ENCODE results near the gene PSMD3. TPM values are rescaled to one million over a fixed set of nuclear protein-coding genes. Genes with fewer than 3 reads are reported as not detected.

PSMD3 gene
- total RNA-seq, 2 experiments from 2014 or later = 193 to 197 TPM

- CTCF ChIA-PET = interaction anchor here (1.1 to 2.1 kb wide), 3 partner anchors 27 to 331 kb away, joined by 3 to 9 read pairs (median 9); partner anchors contain the start of gene PSMD3
Measured at GRCh38 chr17:39953471-39953888, 27.1 kb upstream of the PSMD3 start.

GRCh38 chr17:39954876-39955275 lies 25.7 kb upstream of the PSMD3 start:
- POLR2A ChIA-PET = interaction anchor here (0.6 to 2.0 kb wide), 2 partner anchors 25 to 29 kb away, joined by 3 to 8 read pairs; partner anchors contain the start of gene PSMD3
- CTCF ChIA-PET = interaction anchor here (1.9 to 2.1 kb wide), 2 partner anchors 25 to 333 kb away, joined by 9 read pairs; partner anchors contain the start of gene PSMD3

More at GRCh38 chr17:39953471-39953888, 27.1 kb upstream of the PSMD3 start:
- POLR2A ChIA-PET = interaction anchor here (0.6 to 2.0 kb wide), 2 partner anchors 26 to 106 kb away, joined by 3 to 8 read pairs; partner anchors contain the start of gene PSMD3

GRCh38 chr17:39955726-39956225 lies 24.8 kb upstream of the PSMD3 start:
- POLR2A ChIA-PET = interaction anchor here (1.2 kb wide), 1 partner anchor 25 kb away, joined by 4 read pairs; the partner anchor contains the start of gene PSMD3
- CTCF ChIA-PET = no interaction called here

- CTCF ChIA-PET = interaction anchor here (0.7 to 4.3 kb wide), 4 partner anchors 8 to 339 kb away, joined by 3 to 28 read pairs (median 5); partner anchors contain the start of gene PSMD3
- POLR2A ChIA-PET = no interaction called here
Measured at GRCh38 chr17:39960524-39961041, 20.0 kb upstream of the PSMD3 start.

- ChIA-PET POLR2A (no interaction called here), CTCF (interaction anchor here (0.7 to 1.0 kb wide), 2 partner anchors 123 to 224 kb away, joined by 3 to 5 read pairs; no protein-coding TSS in a partner anchor)
Measured at GRCh38 chr17:39962642-39963220, 17.9 kb upstream of the PSMD3 start, which contains the start of gene GSDMA. Gene GSDMA, plus strand, starts transcription at chr17:39963004. Its CDS starts 2,684 bp downstream, at chr17:39965688.

GRCh38 chr17:39963829-39964228 lies 16.8 kb upstream of the PSMD3 start:
- ChIA-PET CTCF (interaction anchor here (1.2 to 1.6 kb wide), 2 partner anchors 16 to 30 kb away, joined by 3 to 5 read pairs; no protein-coding TSS in a partner anchor), POLR2A (no interaction called here)

- POLR2A ChIA-PET = no interaction called here
- CTCF ChIA-PET = interaction anchor here (0.7 to 1.6 kb wide), 2 partner anchors 15 to 865 kb away, joined by 3 to 5 read pairs; no protein-coding TSS in a partner anchor
Measured at GRCh38 chr17:39965017-39965699, 15.4 kb upstream of the PSMD3 start.

- POLR2A ChIA-PET = no interaction called here
- CTCF ChIA-PET = no interaction called here
Measured at GRCh38 chr17:39966771-39967170, 13.8 kb upstream of the PSMD3 start.

- POLR2A ChIA-PET = no interaction called here
- CTCF ChIA-PET = interaction anchor here (0.5 to 1.3 kb wide), 2 partner anchors 9 to 85 kb away, joined by 3 to 6 read pairs; no protein-coding TSS in a partner anchor
Measured at GRCh38 chr17:39968761-39969160, 11.8 kb upstream of the PSMD3 start.

- POLR2A ChIA-PET = interaction anchor here (0.6 kb wide), 1 partner anchor 44 kb away, joined by 5 read pairs; no protein-coding TSS in a partner anchor
Measured at GRCh38 chr17:39969375-39969774, 11.2 kb upstream of the PSMD3 start.

GRCh38 chr17:39970157-39970692 lies 10.4 kb upstream of the PSMD3 start:
- ChIA-PET CTCF (interaction anchor here (1.0 kb wide), 1 partner anchor 10 kb away, joined by 3 read pairs; the partner anchor contains the start of gene PSMD3), POLR2A (no interaction called here)

More at GRCh38 chr17:39969375-39969774, 11.2 kb upstream of the PSMD3 start:
- CTCF ChIA-PET = interaction anchor here (1.3 kb wide), 1 partner anchor 10 kb away, joined by 6 read pairs; no protein-coding TSS in a partner anchor

GRCh38 chr17:39971076-39971603 lies 9.5 kb upstream of the PSMD3 start:
- POLR2A ChIA-PET = no interaction called here

GRCh38 chr17:39972271-39972670 lies 8.3 kb upstream of the PSMD3 start:
- POLR2A ChIA-PET = no interaction called here
- CTCF ChIA-PET = interaction anchor here (1.1 kb wide), 1 partner anchor 8 kb away, joined by 3 read pairs; the partner anchor contains the start of gene PSMD3

More at GRCh38 chr17:39971076-39971603, 9.5 kb upstream of the PSMD3 start:
- CTCF ChIA-PET = interaction anchor here (1.0 kb wide), 1 partner anchor 10 kb away, joined by 3 read pairs; the partner anchor contains the start of gene PSMD3

GRCh38 chr17:39973496-39973895 lies 7.1 kb upstream of the PSMD3 start:
- POLR2A ChIA-PET = interaction anchor here (0.6 to 0.7 kb wide), 3 partner anchors 15 to 638 kb away, joined by 3 to 5 read pairs (median 3); no protein-coding TSS in a partner anchor

GRCh38 chr17:39974433-39974832 lies 6.2 kb upstream of the PSMD3 start:
- ChIA-PET CTCF (interaction anchor here (1.8 kb wide), 1 partner anchor 52 kb away, joined by 4 read pairs; no protein-coding TSS in a partner anchor), POLR2A (no interaction called here)

More at GRCh38 chr17:39973496-39973895, 7.1 kb upstream of the PSMD3 start:
- CTCF ChIA-PET = no interaction called here

- CTCF ChIA-PET = interaction anchor here (0.8 kb wide), 1 partner anchor 354 kb away, joined by 3 read pairs; no protein-coding TSS in a partner anchor
- POLR2A ChIA-PET = no interaction called here
Measured at GRCh38 chr17:39975801-39976200, 4.8 kb upstream of the PSMD3 start.

- ChIA-PET CTCF (interaction anchor here (0.7 to 2.6 kb wide), 12 partner anchors 15 to 432 kb away, joined by 3 to 28 read pairs (median 6); partner anchors contain the start of gene NR1D1), POLR2A (interaction anchor here (1.6 kb wide), 1 partner anchor 25 kb away, joined by 8 read pairs; no protein-coding TSS in a partner anchor)
Measured at GRCh38 chr17:39979016-39979670, 1.5 kb upstream of the PSMD3 start.

All from activated CD8-positive, alpha-beta memory T cell treated with anti-CD3 and anti-CD28 coated beads for 36 hours (primary cell).